HL-60 (cell line): ENCODE data around the gene MAP3K5.

Experiments used
- CTCF ChIP-seq: IDR thresholded peaks from one replicate; pipeline ENCODE4 v1.5.1; 2011; ENCODE audit warnings: low read length, control low read depth, inconsistent platforms; ENCODE audit not compliant: insufficient read depth
- POLR2AphosphoS5 ChIP-seq: IDR thresholded peaks from 2 replicates; pipeline ENCODE4 v1.6.1; 2012; ENCODE audit warnings: low read depth

DNA sequence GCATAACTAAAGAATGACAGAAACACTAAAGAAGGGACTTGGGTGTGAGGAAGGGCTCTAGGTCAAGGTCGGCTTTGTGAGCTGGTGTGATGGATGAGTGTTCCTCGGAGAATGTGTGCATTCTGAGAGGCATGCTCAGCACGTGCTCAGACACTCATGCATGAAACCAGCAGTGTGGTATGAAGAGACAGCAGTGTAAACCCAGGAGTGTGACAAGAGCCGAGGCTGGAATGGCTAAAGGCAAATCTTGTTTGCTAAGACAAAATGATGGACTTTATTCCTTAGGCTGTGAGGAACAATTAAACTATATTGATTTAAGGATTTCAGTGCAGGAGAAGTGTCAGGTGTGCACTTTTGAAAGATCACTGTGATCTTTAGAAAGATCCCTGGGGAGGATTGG lies 134.6 kb downstream of the MAP3K5 start:
- no peak for TF ChIP-seq CTCF
- TF ChIP-seq POLR2AphosphoS5 = no peak
